NCI-H187 treated with DMSO at 0.1 percent for 48 hours (cell line): ENCODE measurements around the gene VPS4B.
"Not testable (repeated sequence)": the region's sequence is repeated elsewhere in the genome, so short reads cannot be mapped to it uniquely, and the experiment has no call there.

ENCODE experiments used
- DNase-seq: peaks from one replicate; lab custom pipeline; 2025; lab: John Stamatoyannopoulos, UW

Gene VPS4B

GRCh38 chr18:63367053-63367953 is 55.0 kb downstream of the VPS4B start, which contains the start of gene KDSR:
KDSR (minus strand) TSS chr18:63367206; CDS start chr18:63367118, 88 bp downstream.
- DNase-seq, result peak; percentile 81

GRCh38 chr18:63366213-63367052 is 55.8 kb downstream of the VPS4B start:
- DNase-seq, result no peak

- DNase-seq, result no peak
These were observed 56.4 kb downstream of the VPS4B start for GRCh38 chr18:63365876-63366212.

GRCh38 chr18:63363951-63364350 is 58.3 kb downstream of the VPS4B start:
- no peak for DNase-seq

GRCh38 chr18:63363420-63363819 is 58.9 kb downstream of the VPS4B start:
- DNase-seq, result not testable (repeated sequence)

GRCh38 chr18:63356272-63356896 is 65.9 kb downstream of the VPS4B start:
- no peak for DNase-seq

- no peak for DNase-seq
These were observed 72.0 kb downstream of the VPS4B start for GRCh38 chr18:63350230-63350629.

GRCh38 chr18:63348508-63349136 is 73.7 kb downstream of the VPS4B start:
- no peak for DNase-seq

- no peak for DNase-seq
These were observed 75.6 kb downstream of the VPS4B start for GRCh38 chr18:63346480-63347183.

- no peak for DNase-seq
These were observed 76.2 kb downstream of the VPS4B start for GRCh38 chr18:63346031-63346430.

GRCh38 chr18:63344918-63345317 is 77.4 kb downstream of the VPS4B start:
- no peak for DNase-seq

- DNase-seq, result no peak
These were observed 78.0 kb downstream of the VPS4B start for GRCh38 chr18:63344263-63344662.

GRCh38 chr18:63342206-63342605 is 80.1 kb downstream of the VPS4B start:
- no peak for DNase-seq

GRCh38 chr18:63339920-63340484 is 82.3 kb downstream of the VPS4B start:
- no peak for DNase-seq
